ENCODE data around the gene SSMEM1. TPM values are rescaled to one million over a fixed set of nuclear protein-coding genes. Genes with fewer than 3 reads are reported as not detected.
"Not testable (repeated sequence)": the region's sequence is repeated elsewhere in the genome, so short reads cannot be mapped to it uniquely, and the experiment has no call there.

SSMEM1 gene
- total RNA-seq, 1 donor from 2014 or later, result not detected

DNA sequence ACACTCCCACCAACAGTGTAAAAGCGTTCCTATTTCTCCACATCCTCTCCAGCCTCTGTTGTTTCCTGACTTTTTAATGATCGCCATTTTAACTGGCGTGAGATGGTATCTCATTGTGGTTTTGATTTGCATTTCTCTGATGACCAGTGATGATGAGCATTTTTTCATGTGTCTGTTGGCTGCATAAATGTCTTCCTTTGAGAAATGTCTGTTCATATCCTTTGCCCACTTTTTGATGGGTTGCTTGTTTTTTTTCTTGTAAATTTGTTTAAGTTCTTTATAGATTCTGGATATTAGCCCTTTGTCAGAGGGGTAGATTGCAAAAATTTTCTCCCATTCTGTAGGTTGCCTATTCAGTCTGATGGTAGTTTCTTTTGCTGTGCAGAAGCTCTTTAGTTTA, 42.0 kb downstream of the SSMEM1 start:
- DNase-seq (ENCODE audit: low read depth); FAIRE-seq; H3K4me3 ChIP-seq (ENCODE audit: low read depth, low read length); H3K27me3 ChIP-seq (ENCODE audit: control insufficient read depth, insufficient read depth, low read length); H3K36me3 ChIP-seq (ENCODE audit: control insufficient read depth, insufficient read depth, low read length): not testable (repeated sequence)

DNA sequence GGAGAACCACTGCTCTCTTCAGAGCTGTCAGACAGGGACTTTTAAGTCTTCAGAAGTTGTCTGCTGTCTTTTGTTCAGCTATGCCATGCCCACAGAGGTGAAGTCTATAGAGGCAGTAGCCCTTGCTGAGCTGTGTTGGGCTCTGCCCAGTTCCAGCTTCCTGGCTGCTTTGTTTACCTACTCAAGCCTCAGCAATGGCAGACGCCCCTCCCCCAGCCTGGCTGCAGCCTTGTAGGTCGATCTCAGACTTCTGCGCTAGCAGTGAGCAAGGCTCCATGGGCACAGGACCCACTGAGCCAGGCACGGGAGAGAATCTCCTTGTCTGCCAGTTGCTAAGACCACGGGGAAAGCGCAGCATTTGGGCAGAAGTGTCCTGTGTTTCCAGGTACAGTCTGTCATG, 46.9 kb downstream of the SSMEM1 start:
- H3K27me3 ChIP-seq (ENCODE audit: control insufficient read depth, insufficient read depth, low read length), result no peaks in the 10 kb centered on the region
- TF ChIP-seq, protein P1, sequence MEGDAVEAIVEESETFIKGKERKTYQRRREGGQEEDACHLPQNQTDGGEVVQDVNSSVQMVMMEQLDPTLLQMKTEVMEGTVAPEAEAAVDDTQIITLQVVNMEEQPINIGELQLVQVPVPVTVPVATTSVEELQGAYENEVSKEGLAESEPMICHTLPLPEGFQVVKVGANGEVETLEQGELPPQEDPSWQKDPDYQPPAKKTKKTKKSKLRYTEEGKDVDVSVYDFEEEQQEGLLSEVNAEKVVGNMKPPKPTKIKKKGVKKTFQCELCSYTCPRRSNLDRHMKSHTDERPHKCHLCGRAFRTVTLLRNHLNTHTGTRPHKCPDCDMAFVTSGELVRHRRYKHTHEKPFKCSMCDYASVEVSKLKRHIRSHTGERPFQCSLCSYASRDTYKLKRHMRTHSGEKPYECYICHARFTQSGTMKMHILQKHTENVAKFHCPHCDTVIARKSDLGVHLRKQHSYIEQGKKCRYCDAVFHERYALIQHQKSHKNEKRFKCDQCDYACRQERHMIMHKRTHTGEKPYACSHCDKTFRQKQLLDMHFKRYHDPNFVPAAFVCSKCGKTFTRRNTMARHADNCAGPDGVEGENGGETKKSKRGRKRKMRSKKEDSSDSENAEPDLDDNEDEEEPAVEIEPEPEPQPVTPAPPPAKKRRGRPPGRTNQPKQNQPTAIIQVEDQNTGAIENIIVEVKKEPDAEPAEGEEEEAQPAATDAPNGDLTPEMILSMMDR (IDR thresholded peaks at IDR 0.05; ENCODE audit: insufficient read depth, low read length, severe bottlenecking), result no peak
- DNase-seq (ENCODE audit: low read depth) (no peak), FAIRE-seq (no peak)
- H3K4me3 ChIP-seq (ENCODE audit: low read depth, low read length), result no peak overlapping the region
- no peaks in the 10 kb centered on the region for H3K36me3 ChIP-seq (ENCODE audit: control insufficient read depth, insufficient read depth, low read length)

DNA sequence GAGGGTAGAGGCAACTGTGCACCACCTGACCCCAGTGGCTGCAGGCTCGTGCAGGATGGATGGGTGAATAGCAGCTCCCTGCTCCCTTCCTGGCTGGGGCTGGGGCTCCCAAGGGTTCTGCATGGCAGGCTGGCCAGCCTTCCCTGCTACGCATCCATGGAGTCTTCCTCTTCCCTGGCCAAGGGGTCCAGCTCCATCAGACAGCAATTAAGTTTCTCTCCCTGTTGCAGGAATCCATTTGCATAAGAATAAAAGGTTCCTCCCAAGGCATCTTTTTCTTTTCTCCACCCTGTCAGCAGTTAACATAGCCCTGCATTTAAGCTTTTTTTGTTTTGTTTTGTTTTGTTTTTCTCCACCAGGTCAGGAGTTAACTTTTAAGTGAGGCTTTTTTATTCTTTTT, 49.0 kb downstream of the SSMEM1 start:
- DNase-seq (ENCODE audit: low read depth) (no peak), FAIRE-seq (no peak)
- H3K36me3 ChIP-seq (ENCODE audit: control insufficient read depth, insufficient read depth, low read length), result no peaks in the 10 kb centered on the region
- TF ChIP-seq, protein P1 (IDR thresholded peaks at IDR 0.05; ENCODE audit: insufficient read depth, low read length, severe bottlenecking), result no peak
- no peak overlapping the region for H3K4me3 ChIP-seq (ENCODE audit: low read depth, low read length)
- no peaks in the 10 kb centered on the region for H3K27me3 ChIP-seq (ENCODE audit: control insufficient read depth, insufficient read depth, low read length)

DNA sequence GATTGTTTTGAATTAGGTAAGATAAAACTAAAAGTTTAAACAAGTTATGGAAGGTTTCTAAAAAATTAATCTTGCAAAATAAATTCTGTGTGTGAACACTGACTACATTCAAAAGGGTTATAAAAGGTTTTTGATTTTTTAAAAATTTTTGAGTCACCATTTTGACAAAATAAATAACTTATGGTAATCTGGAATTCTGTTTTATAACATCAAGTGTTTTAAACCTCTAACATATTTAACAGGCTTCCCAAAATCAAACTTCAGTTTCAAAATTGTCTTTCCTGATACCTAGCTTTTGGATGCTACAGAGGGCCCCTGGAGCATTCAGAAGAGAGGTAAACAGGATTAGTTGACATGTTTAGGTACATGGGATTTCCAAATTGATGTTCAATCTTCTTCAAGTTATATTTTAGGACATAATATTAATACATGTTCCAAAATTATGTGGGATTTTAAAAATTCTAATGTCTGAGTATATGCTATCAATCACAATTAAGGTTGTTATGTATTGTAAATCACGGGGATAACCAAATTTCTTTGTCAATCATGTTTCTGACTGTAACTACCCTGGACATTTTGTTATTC, 50.9 kb downstream of the SSMEM1 start:
- H3K27me3 ChIP-seq (ENCODE audit: control insufficient read depth, insufficient read depth, low read length), result no peaks in the 10 kb centered on the region
- no peaks in the 10 kb centered on the region for H3K36me3 ChIP-seq (ENCODE audit: control insufficient read depth, insufficient read depth, low read length)
- FAIRE-seq (no peak), DNase-seq (ENCODE audit: low read depth) (no peak)
- H3K4me3 ChIP-seq (ENCODE audit: low read depth, low read length), result no peak overlapping the region
- TF ChIP-seq, protein P1 (IDR thresholded peaks at IDR 0.05; ENCODE audit: insufficient read depth, low read length, severe bottlenecking), result no peak

DNA sequence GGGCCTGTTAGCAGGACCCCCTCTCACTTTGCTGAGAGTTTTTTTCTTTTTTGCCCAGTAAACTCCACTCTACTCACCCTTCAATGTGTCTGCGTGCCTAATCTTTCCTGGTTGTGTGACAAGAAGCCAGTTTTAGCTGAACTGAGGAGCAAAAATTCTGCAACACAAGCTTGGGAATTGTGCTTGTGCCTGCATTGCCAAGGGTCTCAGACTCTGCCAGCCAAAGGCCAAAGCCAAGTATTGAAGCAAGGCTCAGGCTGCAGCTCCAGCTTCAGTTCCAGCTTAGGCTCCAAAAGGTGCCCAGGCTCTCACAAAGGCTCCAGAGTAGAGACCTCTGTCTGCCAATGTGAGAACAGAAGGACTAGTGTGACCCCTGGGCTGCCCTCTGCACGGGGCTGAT, 54.8 kb downstream of the SSMEM1 start:
- FAIRE-seq, result no peak
- Histone ChIP-seq H3K27me3 (ENCODE audit: control insufficient read depth, insufficient read depth, low read length) (no peaks in the 10 kb centered on the region), H3K4me3 (ENCODE audit: low read depth, low read length) (no peak overlapping the region), H3K36me3 (ENCODE audit: control insufficient read depth, insufficient read depth, low read length) (no peaks in the 10 kb centered on the region)
- TF ChIP-seq, protein P1 (IDR thresholded peaks at IDR 0.05; ENCODE audit: insufficient read depth, low read length, severe bottlenecking), result no peak
- no peak for DNase-seq (ENCODE audit: low read depth)

DNA sequence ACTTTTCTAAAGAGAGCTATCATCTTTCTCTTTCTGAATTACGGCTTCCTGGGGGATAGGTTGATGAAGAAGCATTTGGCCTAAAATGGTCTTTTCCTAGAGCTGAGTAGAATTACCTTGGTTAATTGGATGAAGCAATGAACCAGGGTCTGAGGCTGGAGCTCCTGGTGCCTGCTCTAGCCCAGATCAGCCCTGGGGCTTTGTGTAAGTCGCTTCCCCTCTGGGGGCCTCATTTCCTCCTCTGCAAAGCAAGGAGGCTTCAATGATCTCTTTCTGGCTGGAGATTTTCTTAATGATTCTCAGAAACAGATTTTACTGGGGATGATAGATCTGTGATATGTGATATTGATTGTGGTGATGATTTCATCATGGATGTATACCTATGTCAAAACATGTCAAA, 55.5 kb downstream of the SSMEM1 start:
- FAIRE-seq (no peak), DNase-seq (ENCODE audit: low read depth) (no peak)
- H3K27me3 ChIP-seq (ENCODE audit: control insufficient read depth, insufficient read depth, low read length), result no peaks in the 10 kb centered on the region
- H3K4me3 ChIP-seq (ENCODE audit: low read depth, low read length), result no peak overlapping the region
- TF ChIP-seq, protein P1 (IDR thresholded peaks at IDR 0.05; ENCODE audit: insufficient read depth, low read length, severe bottlenecking), result no peak
- no peaks in the 10 kb centered on the region for H3K36me3 ChIP-seq (ENCODE audit: control insufficient read depth, insufficient read depth, low read length)

Other genes with a start within 250 kb of the SSMEM1 start
- gene ZC3HC1, start 156.5 kb upstream of the SSMEM1 start, total RNA-seq, result 7.1 and 8.2 TPM in 2 replicates
- gene KLHDC10, start 137.3 kb upstream of the SSMEM1 start, total RNA-seq, result 21.3 and 28.9 TPM in 2 replicates
- gene TMEM209, start 2.5 kb upstream of the SSMEM1 start, total RNA-seq, result 7.4 and 9.5 TPM in 2 replicates
- gene CPA2, start 59.0 kb downstream of the SSMEM1 start, total RNA-seq, result not detected in 2 replicates
- gene CPA4, start 85.3 kb downstream of the SSMEM1 start, total RNA-seq, result 5.3 and 5.6 TPM in 2 replicates
- gene CPA5, start 137.0 kb downstream of the SSMEM1 start, total RNA-seq, result 0.13 TPM in 1 of 2 replicates, not detected in the other
- gene CPA1, start 172.6 kb downstream of the SSMEM1 start, total RNA-seq, result not detected in 2 replicates
- gene CEP41, start 233.2 kb downstream of the SSMEM1 start, total RNA-seq, result 3.1 and 4.2 TPM in 2 replicates